Activated CD8-positive, alpha-beta T cell treated with anti-CD3 and anti-CD28 coated beads for 36 hours (primary cell): ENCODE measurements around the gene GNAO1. TPM values are rescaled to one million over a fixed set of nuclear protein-coding genes. Genes with fewer than 3 reads are reported as not detected.

Experiments
- ATAC-seq: fragments of 200-7000 bp; cut with Tn5 transposase; one replicate; pipeline ENCODE4 v1.10.0; 2021; ENCODE audit warnings: mild to moderate bottlenecking, moderate library complexity
- CTCF ChIA-PET: fragments of 350-600 bp; sonication (Branson Sonifier 250); formaldehyde crosslinking; loops from one replicate; lab custom pipeline; 2021; ENCODE audit warnings: antibody characterized with exemption; lab: Charles Lee
- POLR2A ChIA-PET: fragments of 350-600 bp; sonication (Branson Sonifier 250); formaldehyde crosslinking; loops from one replicate; lab custom pipeline; 2021; ENCODE audit warnings: antibody characterized with exemption; lab: Charles Lee
- DNase-seq: peaks from one replicate; pipeline ENCODE4 v3.0.0-alpha.2; 2020
- H3K27ac Mint-ChIP-seq: one replicate; pipeline ENCODE4 v1.8.0; 2021; ENCODE audit warnings: mild to moderate bottlenecking, mixed read lengths
- H3K27me3 Mint-ChIP-seq: one replicate; pipeline ENCODE4 v1.8.0; 2021; ENCODE audit warnings: mixed read lengths
- H3K36me3 Mint-ChIP-seq: one replicate; pipeline ENCODE4 v1.8.0; 2021; ENCODE audit warnings: low read depth, mixed read lengths
- H3K4me1 Mint-ChIP-seq: one replicate; pipeline ENCODE4 v1.8.0; 2021; ENCODE audit warnings: low read depth, mixed read lengths
- H3K4me3 Mint-ChIP-seq: one replicate; pipeline ENCODE4 v1.8.0; 2021; ENCODE audit warnings: mild to moderate bottlenecking, moderate library complexity, mixed read lengths
- H3K9me3 Mint-ChIP-seq: one replicate; pipeline ENCODE4 v1.8.0; 2021; ENCODE audit warnings: mixed read lengths
- CTCF ChIP-seq: fragments of 200-600 bp; IDR thresholded peaks from one replicate; pipeline ENCODE4 v1.8.0; 2022; ENCODE audit warnings: antibody characterized with exemption, mild to moderate bottlenecking
- intact Hi-C: fragments of 100-400 bp; cut with micrococcal nuclease; formaldehyde crosslinking; loops from one replicate; pipeline ENCODE4 v1.10.0; 2022
- total RNA-seq, 2 experiments: library from RNA; stranded (reverse); gene quantifications; one replicate each; pipeline ENCODE4 v1.2.3, GENCODE V29; 2021

The GNAO1 gene
- total RNA-seq, 2 experiments from 2014 or later = 2.3 to 2.4 TPM

- Mint-ChIP-seq H3K27ac (no peak overlapping the region), H3K36me3 (no peaks in the 10 kb centered on the region), H3K4me1 (no peaks in the 10 kb centered on the region), H3K4me3 (no peak overlapping the region), H3K27me3 (peaks cover 12% of the 10 kb centered on the region), H3K9me3 (no peaks in the 10 kb centered on the region)
- no peak for TF ChIP-seq CTCF
- ChIA-PET POLR2A (no interaction called here), CTCF (no interaction called here)
- no peak for ATAC-seq
- no peak for DNase-seq
- intact Hi-C loops = loop anchor here (10.0 kb wide), 1 partner anchor 262 kb away; no protein-coding TSS in a partner anchor
These were observed 15.7 kb downstream of the GNAO1 start for GRCh38 chr16:56206951-56207350.

GRCh38 chr16:56207421-56207820, 16.1 kb downstream of the GNAO1 start:
- H3K4me3 Mint-ChIP-seq = no peak overlapping the region
- H3K4me1 Mint-ChIP-seq = no peaks in the 10 kb centered on the region
- no peak for TF ChIP-seq CTCF
- intact Hi-C loops = loop anchor here (10.0 kb wide), 1 partner anchor 263 kb away; no protein-coding TSS in a partner anchor
- DNase-seq (no peak), ATAC-seq (no peak)
- no peaks in the 10 kb centered on the region for H3K9me3 Mint-ChIP-seq
- H3K36me3 Mint-ChIP-seq = no peaks in the 10 kb centered on the region
- H3K27me3 Mint-ChIP-seq = peaks cover 14% of the 10 kb centered on the region
- H3K27ac Mint-ChIP-seq = no peak overlapping the region
- CTCF ChIA-PET = no interaction called here
- POLR2A ChIA-PET = no interaction called here

GRCh38 chr16:56211435-56211981, 20.2 kb downstream of the GNAO1 start:
- intact Hi-C loops = no loop called here
- H3K27me3 Mint-ChIP-seq = peaks cover 14% of the 10 kb centered on the region
- no peaks in the 10 kb centered on the region for H3K36me3 Mint-ChIP-seq
- POLR2A ChIA-PET = interaction anchor here (0.5 kb wide), 1 partner anchor 1980 kb away, joined by 3 read pairs; no protein-coding TSS in a partner anchor
- H3K27ac Mint-ChIP-seq = no peak overlapping the region
- no peak overlapping the region for H3K4me3 Mint-ChIP-seq
- CTCF ChIA-PET = no interaction called here
- no peaks in the 10 kb centered on the region for H3K4me1 Mint-ChIP-seq
- ATAC-seq = no peak
- TF ChIP-seq CTCF = no peak
- no peak for DNase-seq
- H3K9me3 Mint-ChIP-seq = no peaks in the 10 kb centered on the region

- peaks cover 14% of the 10 kb centered on the region for H3K27me3 Mint-ChIP-seq
These were observed 20.9 kb downstream of the GNAO1 start for GRCh38 chr16:56212144-56212543.

More at GRCh38 chr16:56212144-56212543, 20.9 kb downstream of the GNAO1 start:
- intact Hi-C loops = no loop called here
- no peaks in the 10 kb centered on the region for H3K4me1 Mint-ChIP-seq
- H3K36me3 Mint-ChIP-seq = no peaks in the 10 kb centered on the region
- DNase-seq (no peak), ATAC-seq (no peak)
- CTCF ChIA-PET = no interaction called here
- H3K4me3 Mint-ChIP-seq = no peak overlapping the region
- TF ChIP-seq CTCF = no peak
- POLR2A ChIA-PET = no interaction called here
- H3K9me3 Mint-ChIP-seq = no peaks in the 10 kb centered on the region
- no peak overlapping the region for H3K27ac Mint-ChIP-seq
